Measurements from ENCODE around the gene ANK3.

ANK3 gene

DNA sequence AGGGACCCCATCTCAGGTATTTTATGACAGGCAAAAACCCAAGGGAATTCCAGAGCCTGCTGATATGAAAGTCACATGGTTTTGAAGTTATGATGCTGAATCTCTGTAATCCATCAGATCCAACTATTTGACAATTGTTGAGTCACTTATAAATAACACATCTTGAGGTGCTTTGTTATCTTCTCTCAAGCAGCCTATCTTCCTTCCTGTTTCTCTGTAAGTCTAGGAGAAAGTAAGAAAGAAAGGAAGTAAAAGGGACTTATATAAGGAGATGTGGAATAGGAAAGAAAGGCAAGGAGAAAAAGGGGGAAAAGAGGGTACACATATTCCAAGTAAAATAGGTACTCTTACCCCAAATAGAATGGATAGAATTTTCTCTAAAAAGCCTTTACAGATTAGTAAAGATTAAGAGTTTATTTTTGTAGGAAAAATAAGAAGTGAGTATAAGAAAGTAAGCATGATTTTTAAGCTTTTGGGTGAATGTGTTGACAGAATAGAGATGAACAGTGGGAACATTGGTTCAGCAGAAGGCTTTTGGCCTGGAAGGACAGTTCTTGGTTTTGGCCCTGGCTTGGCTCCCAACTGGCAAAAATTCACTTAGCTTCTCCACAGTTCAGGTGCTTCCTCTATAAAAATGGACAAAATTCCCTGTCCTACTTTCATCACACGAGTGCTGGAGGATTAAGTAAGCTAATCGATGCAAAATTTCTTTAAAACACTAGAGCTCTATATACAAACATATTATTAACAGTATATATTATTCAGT is 39.6 kb upstream of the ANK3 start:
- TF ChIP-seq, protein P1, sequence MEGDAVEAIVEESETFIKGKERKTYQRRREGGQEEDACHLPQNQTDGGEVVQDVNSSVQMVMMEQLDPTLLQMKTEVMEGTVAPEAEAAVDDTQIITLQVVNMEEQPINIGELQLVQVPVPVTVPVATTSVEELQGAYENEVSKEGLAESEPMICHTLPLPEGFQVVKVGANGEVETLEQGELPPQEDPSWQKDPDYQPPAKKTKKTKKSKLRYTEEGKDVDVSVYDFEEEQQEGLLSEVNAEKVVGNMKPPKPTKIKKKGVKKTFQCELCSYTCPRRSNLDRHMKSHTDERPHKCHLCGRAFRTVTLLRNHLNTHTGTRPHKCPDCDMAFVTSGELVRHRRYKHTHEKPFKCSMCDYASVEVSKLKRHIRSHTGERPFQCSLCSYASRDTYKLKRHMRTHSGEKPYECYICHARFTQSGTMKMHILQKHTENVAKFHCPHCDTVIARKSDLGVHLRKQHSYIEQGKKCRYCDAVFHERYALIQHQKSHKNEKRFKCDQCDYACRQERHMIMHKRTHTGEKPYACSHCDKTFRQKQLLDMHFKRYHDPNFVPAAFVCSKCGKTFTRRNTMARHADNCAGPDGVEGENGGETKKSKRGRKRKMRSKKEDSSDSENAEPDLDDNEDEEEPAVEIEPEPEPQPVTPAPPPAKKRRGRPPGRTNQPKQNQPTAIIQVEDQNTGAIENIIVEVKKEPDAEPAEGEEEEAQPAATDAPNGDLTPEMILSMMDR (IDR thresholded peaks at IDR 0.05) = no peak
- intact Hi-C loops (cut with DNase I; ENCODE audit: low total_unique reads) = no loop called here
- Histone ChIP-seq H3K27ac (peak overlapping the region; percentile 42 to 54), H3K9me3 (no peaks in the 10 kb centered on the region), H3K4me1 (peaks cover 0 to 49% (median 19%) of the 10 kb centered on the region in 4 donors), H3K27me3 (no peaks in the 10 kb centered on the region), H3K36me3 (no peaks in the 10 kb centered on the region), H3K4me3 (no peak overlapping the region)
- DNase-seq = no peak

DNA sequence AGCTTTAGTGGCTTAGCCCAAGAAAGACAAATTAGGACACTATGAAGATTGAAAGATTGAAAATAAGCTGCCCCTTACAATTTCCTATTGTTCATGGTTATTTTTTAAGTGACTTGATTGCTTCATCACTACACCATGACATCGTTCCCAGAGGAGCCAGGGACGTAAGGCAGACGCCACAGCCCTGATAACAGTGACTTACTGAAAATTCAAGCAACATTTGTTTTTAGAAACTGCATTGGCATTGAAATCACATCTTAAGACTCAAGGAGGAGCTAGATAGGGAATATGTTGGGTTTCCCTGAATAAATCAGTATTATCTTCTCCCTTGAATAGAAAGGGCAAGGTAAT is 38.7 kb upstream of the ANK3 start:
- Histone ChIP-seq H3K27ac (peak overlapping the region; percentile 42 to 54), H3K27me3 (no peaks in the 10 kb centered on the region), H3K4me1 (peaks cover 0 to 40% (median 19%) of the 10 kb centered on the region in 4 donors), H3K36me3 (no peaks in the 10 kb centered on the region), H3K9me3 (no peaks in the 10 kb centered on the region), H3K4me3 (no peak overlapping the region)
- intact Hi-C loops (cut with DNase I; ENCODE audit: low total_unique reads) = no loop called here
- TF ChIP-seq, protein P1 (IDR thresholded peaks at IDR 0.05) = no peak
- DNase-seq = no peak

DNA sequence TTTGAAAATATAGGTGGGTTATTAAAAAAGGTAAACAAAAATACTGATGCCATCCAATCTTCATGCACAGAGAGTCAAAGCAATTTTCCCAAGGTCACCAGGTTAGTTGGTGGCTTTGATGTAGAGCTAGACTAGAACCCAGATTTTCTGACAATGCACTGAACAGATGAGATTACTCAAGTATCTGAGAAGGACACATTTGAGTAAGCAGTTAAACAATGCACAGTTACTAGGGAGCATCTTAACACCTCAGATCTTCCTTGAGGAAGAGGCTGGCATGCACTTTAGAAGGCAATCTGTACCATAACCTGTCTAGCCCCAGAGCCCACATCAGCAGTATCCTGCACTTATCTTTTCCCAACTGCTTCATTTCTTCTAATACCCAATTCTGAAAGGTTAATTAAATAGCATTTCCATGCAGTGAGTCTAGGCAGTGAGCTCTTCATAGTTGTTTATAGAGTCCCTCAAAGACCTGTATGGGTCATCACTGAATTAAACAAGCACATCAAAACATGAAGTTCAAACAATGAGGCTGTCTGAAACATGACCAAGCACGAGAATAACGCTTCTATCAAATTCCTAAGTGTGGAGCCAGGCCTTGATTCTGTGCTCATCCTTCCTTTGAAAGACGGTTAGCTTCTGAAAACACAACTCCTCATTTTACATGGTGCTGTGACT is 38.2 kb upstream of the ANK3 start:
- Histone ChIP-seq H3K4me1 (peaks cover 0 to 36% (median 19%) of the 10 kb centered on the region in 4 donors), H3K27me3 (no peaks in the 10 kb centered on the region), H3K9me3 (no peaks in the 10 kb centered on the region), H3K27ac (peak overlapping the region; percentile 42 to 54), H3K4me3 (no peak overlapping the region), H3K36me3 (no peaks in the 10 kb centered on the region)
- intact Hi-C loops (cut with DNase I; ENCODE audit: low total_unique reads) = no loop called here
- TF ChIP-seq, protein P1 (IDR thresholded peaks at IDR 0.05) = no peak
- DNase-seq = no peak

DNA sequence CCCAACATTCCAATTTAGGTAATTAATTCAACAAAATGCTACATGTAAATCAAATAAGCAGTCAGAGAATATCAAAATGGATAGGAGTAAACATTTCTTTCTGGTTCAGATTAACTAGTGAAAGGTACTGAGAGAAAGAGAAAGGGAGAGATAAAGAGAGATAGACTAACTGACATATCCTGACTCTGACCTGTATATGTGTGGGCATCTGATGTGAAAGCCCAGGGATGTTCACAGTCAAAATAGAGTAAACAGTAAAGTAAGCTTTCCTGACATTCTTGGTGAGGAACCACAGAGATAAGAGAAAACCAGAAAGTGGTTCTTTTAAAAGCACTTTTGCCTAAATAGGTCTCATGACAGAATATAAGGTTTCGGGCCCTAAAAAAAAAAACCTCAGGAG is 37.5 kb upstream of the ANK3 start:
- intact Hi-C loops (cut with DNase I; ENCODE audit: low total_unique reads) = no loop called here

DNA sequence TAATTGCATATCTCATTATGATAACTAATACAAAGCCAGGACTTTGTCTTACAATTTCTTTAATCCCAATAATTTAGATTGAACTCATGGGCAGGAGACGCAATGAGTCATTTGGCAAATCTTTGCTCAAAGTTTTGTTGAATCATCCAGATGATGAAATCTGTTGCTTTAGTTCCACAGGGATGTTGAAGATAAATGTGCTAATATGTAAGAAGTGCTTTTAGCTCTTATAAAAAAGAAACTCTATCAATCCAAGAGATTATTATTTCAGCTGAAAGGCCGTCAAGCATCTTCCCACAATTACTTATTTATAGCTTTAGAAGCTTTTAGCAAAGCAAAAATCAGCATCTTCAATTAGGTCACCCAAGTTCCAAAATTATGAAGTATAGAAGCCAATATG is 36.8 kb upstream of the ANK3 start:
- Histone ChIP-seq H3K27ac (no peak overlapping the region), H3K9me3 (no peaks in the 10 kb centered on the region), H3K4me3 (no peak overlapping the region), H3K36me3 (no peaks in the 10 kb centered on the region), H3K4me1 (peaks cover 0 to 36% (median 19%) of the 10 kb centered on the region in 4 donors), H3K27me3 (no peaks in the 10 kb centered on the region)
- TF ChIP-seq, protein P1 (IDR thresholded peaks at IDR 0.05) = no peak
- intact Hi-C loops (cut with DNase I; ENCODE audit: low total_unique reads) = no loop called here
- DNase-seq = no peak

More for the DNA sequence above, 37.5 kb upstream of the ANK3 start:
- TF ChIP-seq, protein P1 (IDR thresholded peaks at IDR 0.05) = no peak
- H3K4me3 ChIP-seq = no peak overlapping the region
- DNase-seq = no peak
- no peaks in the 10 kb centered on the region for H3K27me3 ChIP-seq
- no peak overlapping the region for H3K27ac ChIP-seq
- peaks cover 0 to 36% (median 19%) of the 10 kb centered on the region in 4 donors for H3K4me1 ChIP-seq
- no peaks in the 10 kb centered on the region for H3K9me3 ChIP-seq
- H3K36me3 ChIP-seq = no peaks in the 10 kb centered on the region
